Activated CD4-positive, alpha-beta memory T cell treated with anti-CD3 and anti-CD28 coated beads, Interleukin-2, amount 10 ng/mL, durations not matched to agents 7 days and 5 days (primary cell): ENCODE measurements around the gene DRC3. TPM values are rescaled to one million over a fixed set of nuclear protein-coding genes. Genes with fewer than 3 reads are reported as not detected.

Experiments used
- CTCF ChIA-PET: fragments of 350-600 bp; sonication (Branson Sonifier 250); formaldehyde crosslinking; loops from one replicate; lab custom pipeline; 2021; ENCODE audit warnings: antibody characterized with exemption, inconsistent platforms; lab: Charles Lee
- POLR2A ChIA-PET: fragments of 350-600 bp; sonication (Branson Sonifier 250); formaldehyde crosslinking; loops from one replicate; lab custom pipeline; 2021; ENCODE audit warnings: antibody characterized with exemption; lab: Charles Lee
- DNase-seq: peaks from one replicate; pipeline ENCODE4 v3.0.0-alpha.2; 2020
- H3K27ac Mint-ChIP-seq: one replicate; pipeline ENCODE4 v1.8.0; 2021; ENCODE audit warnings: mild to moderate bottlenecking, mixed read lengths
- H3K27me3 Mint-ChIP-seq: one replicate; pipeline ENCODE4 v1.8.0; 2021; ENCODE audit warnings: mixed read lengths
- H3K36me3 Mint-ChIP-seq: one replicate; pipeline ENCODE4 v1.8.0; 2021; ENCODE audit warnings: low read depth, mixed read lengths
- H3K4me1 Mint-ChIP-seq: one replicate; pipeline ENCODE4 v1.8.0; 2021; ENCODE audit warnings: mixed read lengths
- H3K4me3 Mint-ChIP-seq: one replicate; pipeline ENCODE4 v1.8.0; 2021; ENCODE audit warnings: mild to moderate bottlenecking, mixed read lengths
- H3K9me3 Mint-ChIP-seq: one replicate; pipeline ENCODE4 v1.8.0; 2021; ENCODE audit warnings: mixed read lengths
- total RNA-seq, 2 experiments: library from RNA; stranded (reverse); gene quantifications; one replicate each; pipeline ENCODE4 v1.2.3, GENCODE V29; 2021

The DRC3 gene
- total RNA-seq, 2 experiments from 2014 or later: not detected

- peaks cover 47% of the 10 kb centered on the region for H3K4me1 Mint-ChIP-seq
- peak; percentile 100 for DNase-seq
- peaks cover 12% of the 10 kb centered on the region for H3K36me3 Mint-ChIP-seq
- no peaks in the 10 kb centered on the region for H3K27me3 Mint-ChIP-seq
- peak within 1 kb of the TSS; percentile 85 for H3K27ac Mint-ChIP-seq
- ChIA-PET POLR2A (interaction anchor here (0.8 to 1.7 kb wide), 5 partner anchors 9 to 203 kb away, joined by 3 to 7 read pairs (median 3); partner anchors contain the start of genes DRC3 and SREBF1), CTCF (interaction anchor here (1.0 kb wide), 1 partner anchor 120 kb away, joined by 3 read pairs; no protein-coding TSS in a partner anchor)
- H3K9me3 Mint-ChIP-seq: no peaks in the 10 kb centered on the region
- peak within 1 kb of the TSS; percentile 95 for H3K4me3 Mint-ChIP-seq
These were observed 66.3 kb downstream of the DRC3 start, which contains the start of the genes ATPAF2 and GID4 for GRCh38 chr17:18038861-18039534. Gene ATPAF2 (minus strand): TSS chr17:18039168. CDS start chr17:18039013, 155 bp downstream. Gene GID4 (plus strand): TSS chr17:18039408. CDS start chr17:18039465, 57 bp downstream.

GRCh38 chr17:18039535-18040260 is 67.0 kb downstream of the DRC3 start:
- Mint-ChIP-seq H3K27ac (peak overlapping the region; percentile 85), H3K9me3 (no peaks in the 10 kb centered on the region), H3K4me3 (peak overlapping the region; percentile 95), H3K4me1 (peaks cover 47% of the 10 kb centered on the region), H3K36me3 (peaks cover 12% of the 10 kb centered on the region), H3K27me3 (no peaks in the 10 kb centered on the region)
- ChIA-PET POLR2A (interaction anchor here (1.7 kb wide), 1 partner anchor 204 kb away, joined by 7 read pairs; the partner anchor contains the start of gene SREBF1), CTCF (no interaction called here)
- DNase-seq: no peak

DNA sequence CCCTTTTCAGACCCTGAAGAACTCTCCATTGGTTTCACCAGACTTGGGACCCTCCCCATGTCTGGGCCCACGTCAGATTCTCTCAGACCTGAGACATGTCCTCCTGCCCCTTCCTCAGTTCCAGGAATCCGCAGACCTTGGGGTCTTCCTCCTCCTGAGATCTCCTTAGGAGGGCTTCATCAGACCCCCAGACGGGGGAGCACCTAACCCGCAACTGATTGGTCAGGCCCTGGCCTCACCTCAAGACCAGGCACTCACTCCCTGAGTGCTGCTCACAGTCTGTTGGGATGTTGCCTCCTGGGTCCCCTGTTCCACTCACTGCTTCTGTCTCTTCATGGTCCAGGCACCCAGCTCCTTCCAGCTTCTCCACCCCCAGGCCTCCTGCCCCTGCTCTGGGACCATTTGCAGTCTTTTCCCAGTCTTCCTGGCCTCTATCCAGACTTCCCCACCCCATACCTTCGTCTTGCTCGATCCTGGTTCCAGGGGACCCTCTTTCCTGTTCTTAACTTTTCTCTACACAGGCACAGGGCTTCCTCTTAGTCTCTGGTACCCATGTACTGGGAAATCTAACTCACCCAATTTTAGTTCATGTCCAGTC is 67.7 kb downstream of the DRC3 start:
- Mint-ChIP-seq H3K36me3 (peaks cover 12% of the 10 kb centered on the region), H3K27ac (peak overlapping the region; percentile 70), H3K4me3 (peak overlapping the region; percentile 83), H3K4me1 (peaks cover 47% of the 10 kb centered on the region), H3K9me3 (no peaks in the 10 kb centered on the region), H3K27me3 (no peaks in the 10 kb centered on the region)
- DNase-seq: no peak
- ChIA-PET CTCF (no interaction called here), POLR2A (no interaction called here)

- POLR2A ChIA-PET: no interaction called here
- DNase-seq: no peak
- Mint-ChIP-seq H3K4me3 (peak overlapping the region; percentile 83), H3K9me3 (no peaks in the 10 kb centered on the region), H3K36me3 (peaks cover 12% of the 10 kb centered on the region), H3K4me1 (peaks cover 40% of the 10 kb centered on the region), H3K27ac (no peak overlapping the region), H3K27me3 (no peaks in the 10 kb centered on the region)
- CTCF ChIA-PET: interaction anchor here (1.2 kb wide), 1 partner anchor 9 kb away, joined by 3 read pairs; no protein-coding TSS in a partner anchor
These were observed 69.1 kb downstream of the DRC3 start for GRCh38 chr17:18041776-18042175.

- no peak overlapping the region for H3K27ac Mint-ChIP-seq
- H3K27me3 Mint-ChIP-seq: no peaks in the 10 kb centered on the region
- DNase-seq: no peak
- ChIA-PET POLR2A (no interaction called here), CTCF (interaction anchor here (0.6 kb wide), 1 partner anchor 29 kb away, joined by 3 read pairs; no protein-coding TSS in a partner anchor)
- H3K4me1 Mint-ChIP-seq: peaks cover 30% of the 10 kb centered on the region
- H3K4me3 Mint-ChIP-seq: no peak overlapping the region
- H3K36me3 Mint-ChIP-seq: peaks cover 12% of the 10 kb centered on the region
- no peaks in the 10 kb centered on the region for H3K9me3 Mint-ChIP-seq
These were observed 70.3 kb downstream of the DRC3 start for GRCh38 chr17:18042983-18043382.

DNA sequence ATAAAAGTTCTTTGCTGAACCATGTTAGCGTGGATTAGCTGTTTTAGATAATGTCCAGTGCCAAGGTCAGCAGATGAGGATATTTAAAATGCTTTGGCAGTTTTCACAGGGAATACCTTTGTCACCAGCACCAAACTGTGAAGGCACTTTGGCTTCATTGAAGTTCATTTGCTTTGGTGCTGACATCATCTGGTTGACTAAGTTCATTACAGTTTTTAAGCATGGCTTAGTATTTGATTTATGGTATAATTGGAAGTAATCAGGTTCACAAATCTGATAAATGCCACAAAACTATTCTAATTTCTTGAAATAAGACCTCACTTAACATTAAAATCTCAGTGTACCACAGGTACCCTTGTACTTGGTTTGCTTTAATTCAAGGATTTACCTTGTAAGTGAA is 70.8 kb downstream of the DRC3 start:
- Mint-ChIP-seq H3K27me3 (no peaks in the 10 kb centered on the region), H3K36me3 (peaks cover 12% of the 10 kb centered on the region), H3K4me3 (no peak overlapping the region), H3K27ac (no peak overlapping the region), H3K4me1 (peaks cover 25% of the 10 kb centered on the region), H3K9me3 (no peaks in the 10 kb centered on the region)
- DNase-seq: no peak
- CTCF ChIA-PET: no interaction called here
- POLR2A ChIA-PET: no interaction called here

- ChIA-PET POLR2A (no interaction called here), CTCF (no interaction called here)
- Mint-ChIP-seq H3K27me3 (no peaks in the 10 kb centered on the region), H3K27ac (no peak overlapping the region), H3K9me3 (no peaks in the 10 kb centered on the region), H3K36me3 (peaks cover 7% of the 10 kb centered on the region), H3K4me3 (no peak overlapping the region), H3K4me1 (peaks cover 21% of the 10 kb centered on the region)
- no peak for DNase-seq
These were observed 71.9 kb downstream of the DRC3 start for GRCh38 chr17:18044609-18045008.

DNA sequence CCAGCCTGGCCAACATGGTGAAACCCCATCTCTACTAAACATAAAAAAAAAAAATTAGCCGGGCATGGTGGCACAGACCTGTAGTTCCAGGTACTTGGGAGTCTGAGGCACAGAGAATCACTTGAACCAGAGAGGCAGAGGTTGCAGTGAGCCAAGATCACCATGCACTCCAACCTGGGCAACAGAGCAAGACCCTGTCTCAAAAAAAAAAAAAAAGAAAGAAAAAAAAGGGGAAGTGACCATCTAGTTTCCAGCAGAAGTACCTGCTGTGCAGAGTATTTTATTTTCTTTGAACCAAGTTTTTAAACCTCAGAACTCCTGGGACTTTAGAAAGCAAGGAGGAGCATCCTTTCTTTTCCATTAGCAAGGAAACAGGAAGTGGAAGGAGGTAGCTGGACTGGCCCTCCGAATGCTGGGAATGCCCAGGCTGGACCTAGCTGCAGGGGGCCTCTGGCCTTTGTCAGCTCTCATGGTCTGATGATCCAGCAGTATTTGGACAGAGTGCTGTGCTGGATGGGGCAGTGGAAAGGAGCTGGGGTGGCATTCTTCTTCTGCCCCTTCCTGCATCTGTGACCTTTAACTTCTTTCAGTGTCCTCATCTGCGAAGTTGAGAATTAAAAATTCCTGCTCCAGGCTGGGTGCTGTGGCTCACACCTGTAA is 73.2 kb downstream of the DRC3 start:
- H3K27me3 Mint-ChIP-seq: no peaks in the 10 kb centered on the region
- H3K9me3 Mint-ChIP-seq: no peaks in the 10 kb centered on the region
- ChIA-PET CTCF (no interaction called here), POLR2A (no interaction called here)
- H3K4me3 Mint-ChIP-seq: no peak overlapping the region
- H3K4me1 Mint-ChIP-seq: peaks cover 13% of the 10 kb centered on the region
- H3K27ac Mint-ChIP-seq: no peak overlapping the region
- no peak for DNase-seq
- peaks cover under 1% of the 10 kb centered on the region for H3K36me3 Mint-ChIP-seq

DNA sequence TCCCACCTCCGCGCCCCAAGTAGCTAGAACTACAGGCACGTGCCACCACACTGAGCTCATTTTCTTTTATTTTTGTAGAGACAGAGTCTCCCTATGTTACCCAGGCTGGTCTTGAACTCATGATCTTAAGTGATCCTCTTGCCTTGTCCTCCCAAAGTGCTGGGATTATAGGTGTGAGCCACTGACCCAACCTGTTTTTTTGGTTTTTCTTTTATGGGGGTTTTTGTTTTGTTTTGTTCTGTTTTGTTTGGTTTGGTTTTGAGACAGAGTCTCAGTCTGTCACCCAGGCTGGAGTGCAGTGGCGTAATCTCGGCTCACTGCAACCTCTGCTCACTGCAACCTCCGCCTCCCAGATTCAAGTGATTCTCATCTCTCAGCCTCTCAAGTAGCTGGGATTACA is 82.9 kb downstream of the DRC3 start:
- Mint-ChIP-seq H3K4me1 (peaks cover 6% of the 10 kb centered on the region), H3K27ac (no peak overlapping the region), H3K27me3 (no peaks in the 10 kb centered on the region), H3K9me3 (no peaks in the 10 kb centered on the region), H3K4me3 (no peak overlapping the region), H3K36me3 (peaks cover 28% of the 10 kb centered on the region)
- POLR2A ChIA-PET: no interaction called here
- CTCF ChIA-PET: no interaction called here
- no peak for DNase-seq

DNA sequence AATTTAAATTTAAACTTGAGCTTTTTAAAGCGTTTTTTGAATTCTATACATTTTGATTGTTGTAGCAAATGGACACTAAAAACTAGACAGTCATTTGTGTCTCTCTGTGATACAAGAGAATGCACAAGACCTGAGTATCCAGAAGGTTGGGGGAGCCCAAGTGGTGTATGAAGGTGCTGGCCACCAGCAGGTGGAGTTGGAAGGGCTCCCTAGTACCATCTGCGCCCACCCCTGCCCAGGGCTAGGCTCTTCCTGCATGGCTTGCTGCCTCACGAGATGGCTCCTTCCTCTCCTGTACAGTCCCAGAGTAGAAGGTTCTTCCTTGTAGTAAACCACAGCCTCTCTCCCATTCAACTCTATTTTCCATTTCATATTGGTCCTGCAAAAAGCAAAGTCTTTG is 83.6 kb downstream of the DRC3 start:
- POLR2A ChIA-PET: no interaction called here

DNA sequence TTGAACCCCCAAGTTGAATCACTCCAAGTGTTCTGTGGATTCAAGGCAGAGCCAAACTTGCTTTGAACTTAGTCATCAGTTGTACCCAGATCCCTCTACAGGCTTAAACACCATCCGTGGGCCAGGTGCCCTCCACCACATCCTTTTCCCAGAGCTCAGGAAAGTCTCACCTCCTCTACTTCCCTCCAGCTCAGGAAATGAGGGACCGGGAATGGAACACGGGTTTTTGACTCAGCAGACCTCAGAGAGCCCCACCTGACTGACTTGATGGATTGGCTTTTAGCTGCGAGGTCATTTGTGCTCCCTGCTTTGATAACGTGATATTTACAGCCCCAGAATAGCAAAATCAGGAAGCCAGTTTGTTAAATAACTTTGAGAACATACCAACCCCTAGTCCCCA is 86.6 kb downstream of the DRC3 start:
- ChIA-PET CTCF (interaction anchor here (1.4 kb wide), 1 partner anchor 24 kb away, joined by 3 read pairs; no protein-coding TSS in a partner anchor), POLR2A (interaction anchor here (1.4 kb wide), 1 partner anchor 9 kb away, joined by 3 read pairs; no protein-coding TSS in a partner anchor)
- no peak overlapping the region for H3K4me3 Mint-ChIP-seq
- no peak overlapping the region for H3K27ac Mint-ChIP-seq
- H3K27me3 Mint-ChIP-seq: no peaks in the 10 kb centered on the region
- no peaks in the 10 kb centered on the region for H3K9me3 Mint-ChIP-seq
- DNase-seq: no peak
- H3K36me3 Mint-ChIP-seq: peaks cover 25% of the 10 kb centered on the region
- H3K4me1 Mint-ChIP-seq: peaks cover 11% of the 10 kb centered on the region

More for the DNA sequence above, 83.6 kb downstream of the DRC3 start:
- Mint-ChIP-seq H3K9me3 (no peaks in the 10 kb centered on the region), H3K27ac (no peak overlapping the region), H3K27me3 (no peaks in the 10 kb centered on the region), H3K36me3 (peaks cover 28% of the 10 kb centered on the region), H3K4me3 (no peak overlapping the region), H3K4me1 (peaks cover 8% of the 10 kb centered on the region)
- DNase-seq: no peak
- CTCF ChIA-PET: interaction anchor here (0.5 kb wide), 1 partner anchor 24 kb away, joined by 3 read pairs; no protein-coding TSS in a partner anchor

- Mint-ChIP-seq H3K9me3 (no peaks in the 10 kb centered on the region), H3K27ac (no peak overlapping the region), H3K4me1 (peaks cover 10% of the 10 kb centered on the region), H3K4me3 (no peak overlapping the region), H3K27me3 (no peaks in the 10 kb centered on the region), H3K36me3 (peaks cover 12% of the 10 kb centered on the region)
- DNase-seq: no peak
- POLR2A ChIA-PET: no interaction called here
- CTCF ChIA-PET: no interaction called here
These were observed 91.4 kb downstream of the DRC3 start for GRCh38 chr17:18064053-18064452.
